ENCODE measurements around the gene CLEC1B.
"Not testable (repeated sequence)": the region's sequence is repeated elsewhere in the genome, so short reads cannot be mapped to it uniquely, and the experiment has no call there.

The CLEC1B gene

GRCh38 chr12:9999016-9999415, at the start of gene CLEC1B:
Gene CLEC1B, minus strand, starts transcription at chr12:9999121. Its CDS starts 21 bp downstream, at chr12:9999100.
- no peak for DNase-seq (ENCODE audit: low spot score)

- no peak for DNase-seq (ENCODE audit: low spot score)
Measured at GRCh38 chr12:10048526-10048925, 49.6 kb upstream of the CLEC1B start.

GRCh38 chr12:10042167-10042566, 43.2 kb upstream of the CLEC1B start:
- no peak for DNase-seq (ENCODE audit: low spot score)

GRCh38 chr12:10033783-10034545, 35.0 kb upstream of the CLEC1B start:
- DNase-seq (ENCODE audit: low spot score), result no peak

- DNase-seq (ENCODE audit: low spot score), result no peak
Measured at GRCh38 chr12:10031771-10032175, 32.9 kb upstream of the CLEC1B start.

- DNase-seq (ENCODE audit: low spot score), result no peak
Measured at GRCh38 chr12:10031321-10031720, 32.4 kb upstream of the CLEC1B start.

- DNase-seq (ENCODE audit: low spot score), result no peak
Measured at GRCh38 chr12:10030446-10030845, 31.5 kb upstream of the CLEC1B start, which contains the start of gene CLEC9A. Gene CLEC9A, plus strand, starts transcription at chr12:10030682. Its CDS starts 22,006 bp downstream, at chr12:10052688.

GRCh38 chr12:10027721-10028120, 28.8 kb upstream of the CLEC1B start:
- DNase-seq (ENCODE audit: low spot score), result no peak

GRCh38 chr12:10027311-10027710, 28.4 kb upstream of the CLEC1B start:
- no peak for DNase-seq (ENCODE audit: low spot score)

- not testable (repeated sequence) for DNase-seq (ENCODE audit: low spot score)
Measured at GRCh38 chr12:10026666-10027065, 27.7 kb upstream of the CLEC1B start.

GRCh38 chr12:10025236-10025635, 26.3 kb upstream of the CLEC1B start:
- DNase-seq (ENCODE audit: low spot score), result no peak

GRCh38 chr12:10021342-10021741, 22.4 kb upstream of the CLEC1B start:
- DNase-seq (ENCODE audit: low spot score), result no peak

GRCh38 chr12:10018386-10018785, 19.5 kb upstream of the CLEC1B start:
- DNase-seq (ENCODE audit: low spot score), result no peak

- no peak for DNase-seq (ENCODE audit: low spot score)
Measured at GRCh38 chr12:10016881-10017280, 18.0 kb upstream of the CLEC1B start.

GRCh38 chr12:10015450-10015849, 16.5 kb upstream of the CLEC1B start:
- DNase-seq (ENCODE audit: low spot score), result no peak

- DNase-seq (ENCODE audit: low spot score), result no peak
Measured at GRCh38 chr12:10012630-10013330, 13.9 kb upstream of the CLEC1B start.

- no peak for DNase-seq (ENCODE audit: low spot score)
Measured at GRCh38 chr12:10001171-10001776, 2.4 kb upstream of the CLEC1B start.

- DNase-seq (ENCODE audit: low spot score), result no peak
Measured at GRCh38 chr12:9992296-9992695, 6.6 kb downstream of the CLEC1B start.

- no peak for DNase-seq (ENCODE audit: low spot score)
Measured at GRCh38 chr12:9991876-9992275, 7.0 kb downstream of the CLEC1B start.

GRCh38 chr12:9980126-9980525, 18.8 kb downstream of the CLEC1B start:
- no peak for DNase-seq (ENCODE audit: low spot score)

GRCh38 chr12:9977916-9978315, 21.0 kb downstream of the CLEC1B start:
- DNase-seq (ENCODE audit: low spot score), result no peak

GRCh38 chr12:9976626-9977025, 22.3 kb downstream of the CLEC1B start:
- DNase-seq (ENCODE audit: low spot score), result not testable (repeated sequence)

- DNase-seq (ENCODE audit: low spot score), result no peak
Measured at GRCh38 chr12:9975614-9976013, 23.3 kb downstream of the CLEC1B start.
